NCI-H2227 (cell line): Measurements from ENCODE around the gene NOP58.
"Not testable (repeated sequence)": the region's sequence is repeated elsewhere in the genome, so short reads cannot be mapped to it uniquely, and the experiment has no call there.

Experiments
- DNase-seq: peaks from one replicate; lab custom pipeline; 2025; ENCODE audit not compliant: unreplicated experiment; lab: John Stamatoyannopoulos, UW

The NOP58 gene, protein sequence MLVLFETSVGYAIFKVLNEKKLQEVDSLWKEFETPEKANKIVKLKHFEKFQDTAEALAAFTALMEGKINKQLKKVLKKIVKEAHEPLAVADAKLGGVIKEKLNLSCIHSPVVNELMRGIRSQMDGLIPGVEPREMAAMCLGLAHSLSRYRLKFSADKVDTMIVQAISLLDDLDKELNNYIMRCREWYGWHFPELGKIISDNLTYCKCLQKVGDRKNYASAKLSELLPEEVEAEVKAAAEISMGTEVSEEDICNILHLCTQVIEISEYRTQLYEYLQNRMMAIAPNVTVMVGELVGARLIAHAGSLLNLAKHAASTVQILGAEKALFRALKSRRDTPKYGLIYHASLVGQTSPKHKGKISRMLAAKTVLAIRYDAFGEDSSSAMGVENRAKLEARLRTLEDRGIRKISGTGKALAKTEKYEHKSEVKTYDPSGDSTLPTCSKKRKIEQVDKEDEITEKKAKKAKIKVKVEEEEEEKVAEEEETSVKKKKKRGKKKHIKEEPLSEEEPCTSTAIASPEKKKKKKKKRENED

DNA sequence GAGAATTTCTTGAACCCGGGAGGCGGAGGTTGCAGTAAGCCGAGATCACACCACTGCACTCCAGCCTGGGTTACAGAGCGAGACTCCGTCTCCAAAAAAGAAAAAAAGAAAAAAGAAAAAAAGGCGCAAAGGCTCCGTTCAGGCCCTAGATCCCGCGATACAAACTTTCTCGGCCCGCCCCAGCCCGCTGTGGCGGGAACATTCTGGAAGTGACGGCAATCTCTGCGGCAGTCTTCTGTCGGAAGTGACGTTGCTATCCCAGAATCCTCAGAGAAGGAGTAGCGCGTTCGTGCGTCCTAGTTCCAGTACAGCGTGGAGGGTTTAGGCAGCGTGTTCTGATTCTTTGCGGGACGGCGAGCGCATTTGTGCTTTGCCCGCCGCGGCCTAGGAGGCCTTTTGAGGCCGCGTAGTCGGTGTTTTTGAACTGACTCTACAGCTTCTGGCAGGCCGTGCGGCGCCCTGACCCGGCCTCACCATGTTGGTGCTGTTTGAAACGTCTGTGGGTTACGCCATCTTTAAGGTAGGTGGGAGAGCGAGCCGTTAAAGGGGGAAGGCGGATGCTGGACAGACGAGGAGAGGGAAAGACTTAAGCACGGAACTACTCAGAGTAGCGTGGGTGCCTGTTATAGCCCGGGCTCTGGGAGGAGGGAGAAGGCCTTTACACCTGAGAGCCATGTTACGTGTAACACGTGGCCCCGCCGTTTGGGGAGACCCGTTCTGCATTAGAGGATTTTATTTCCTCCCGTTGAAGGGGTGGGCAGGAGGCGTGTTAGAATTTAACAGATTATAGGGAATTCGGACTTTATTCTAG is at the start of gene NOP58:
Gene NOP58, plus strand, starts transcription at position 297 of the 811 bp plus-strand sequence. Its CDS starts 179 bp downstream, at position 476.
- DNase-seq: peak; percentile 98

DNA sequence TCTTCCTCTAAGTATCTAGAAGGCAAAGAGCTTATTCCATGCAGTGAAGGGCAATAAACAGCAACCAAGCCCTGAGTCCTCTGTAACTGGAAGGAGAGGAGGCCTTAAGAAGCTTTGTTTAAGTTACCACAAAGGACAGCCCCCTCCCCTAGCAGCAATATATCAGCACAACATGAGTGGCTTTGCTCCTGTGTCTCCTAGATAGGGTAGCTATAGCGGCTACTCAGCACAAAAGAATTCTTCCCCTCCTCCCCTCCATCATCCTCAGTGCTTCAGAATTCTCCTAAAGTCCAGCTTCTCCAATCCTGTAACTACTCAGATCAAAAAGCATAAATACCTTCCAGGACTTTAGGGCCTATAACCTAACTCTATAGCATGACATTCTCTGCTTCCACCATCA is 43.7 kb upstream of the NOP58 start:
- no peak for DNase-seq

DNA sequence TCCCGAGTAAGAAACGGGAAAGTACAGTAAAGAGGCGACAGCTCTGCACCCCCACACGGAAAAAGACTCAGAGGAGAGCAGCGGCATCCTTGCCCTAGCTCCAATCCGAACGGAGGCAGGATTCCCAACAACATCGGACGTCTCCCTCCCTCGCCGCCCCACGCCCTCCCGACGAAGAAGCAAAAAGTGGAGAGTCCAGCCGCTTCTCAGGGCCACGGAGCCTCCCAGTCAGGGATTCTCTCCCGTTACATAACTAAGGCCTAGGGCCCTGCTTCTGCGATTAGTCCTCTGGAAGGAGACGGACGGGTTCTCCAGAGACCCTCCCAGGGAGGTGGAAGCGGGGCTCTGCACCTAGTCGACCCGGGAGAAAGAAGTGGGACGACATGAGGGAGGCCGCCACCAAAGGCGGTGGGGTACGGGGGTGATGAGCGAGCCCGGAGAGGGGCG is 27.8 kb upstream of the NOP58 start:
- peak; percentile 80 for DNase-seq

DNA sequence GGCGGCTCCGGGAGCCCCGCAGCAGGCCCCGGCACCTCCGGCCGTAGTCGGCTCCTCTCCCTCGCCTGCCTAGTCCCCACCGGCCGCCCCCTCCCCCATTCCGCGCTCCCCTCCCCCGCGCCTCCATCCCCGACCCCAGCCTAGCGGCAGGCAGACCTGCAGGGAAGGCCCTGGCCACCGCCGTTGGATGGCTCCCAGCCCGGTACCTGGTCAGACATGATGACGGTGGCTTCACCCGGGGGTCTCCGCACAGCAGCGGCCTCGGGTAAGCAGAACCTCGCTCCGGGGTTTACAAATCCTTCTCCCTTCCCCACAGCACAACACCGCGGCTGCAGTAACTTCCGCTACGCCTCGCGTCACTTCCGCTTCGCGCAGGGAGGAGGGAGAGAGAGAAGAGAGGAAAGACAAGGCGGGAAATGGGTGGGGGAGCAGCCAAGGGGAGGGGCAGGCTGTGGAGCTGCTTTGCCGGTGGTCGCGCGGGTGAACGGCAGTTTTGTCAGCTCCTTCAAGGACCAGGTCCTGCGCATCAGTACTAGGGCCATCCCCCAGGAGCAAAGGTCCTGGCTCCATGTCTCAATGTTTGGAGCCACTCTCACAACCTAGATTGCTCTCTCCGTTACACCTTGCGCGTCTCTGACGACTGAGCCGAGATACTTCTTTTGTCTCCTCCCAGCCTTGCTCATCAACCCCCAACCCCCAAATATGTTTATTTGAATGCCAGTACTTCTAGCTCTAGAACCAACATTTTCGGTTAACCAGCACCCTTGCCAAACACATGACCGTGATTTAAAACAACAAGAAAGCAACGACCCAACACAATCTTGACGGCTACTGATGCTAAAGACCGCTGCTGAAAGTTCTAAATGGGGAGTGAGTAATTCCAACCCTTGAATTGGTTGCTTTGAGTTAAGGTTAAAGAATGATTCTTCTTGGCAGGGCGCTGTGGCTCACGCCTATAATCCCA is 27.0 kb upstream of the NOP58 start, which contains the start of gene SUMO1:
Gene SUMO1, minus strand, starts transcription at position 364 of the 964 bp plus-strand sequence. Its CDS starts 146 bp downstream, at position 218.
- DNase-seq: peak; percentile 98

DNA sequence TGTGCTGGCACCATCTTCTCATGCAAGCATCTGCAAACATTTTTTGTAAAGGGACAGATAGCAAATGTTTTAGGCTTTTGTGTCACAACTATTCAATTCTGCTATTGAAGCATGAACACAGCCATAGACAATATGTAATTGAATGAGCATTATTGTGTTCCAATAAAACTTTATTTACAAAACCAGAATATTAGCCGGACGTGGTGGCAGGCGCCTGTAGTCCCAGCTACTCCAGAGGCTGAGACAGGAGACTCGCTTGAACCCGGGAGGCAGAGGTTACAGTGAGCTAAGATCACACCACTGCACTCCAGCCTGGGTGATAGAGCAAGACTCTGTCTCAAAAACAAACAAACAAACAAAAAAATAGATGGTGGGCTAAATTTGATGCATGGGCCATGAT is 17.9 kb upstream of the NOP58 start:
- not testable (repeated sequence) for DNase-seq

DNA sequence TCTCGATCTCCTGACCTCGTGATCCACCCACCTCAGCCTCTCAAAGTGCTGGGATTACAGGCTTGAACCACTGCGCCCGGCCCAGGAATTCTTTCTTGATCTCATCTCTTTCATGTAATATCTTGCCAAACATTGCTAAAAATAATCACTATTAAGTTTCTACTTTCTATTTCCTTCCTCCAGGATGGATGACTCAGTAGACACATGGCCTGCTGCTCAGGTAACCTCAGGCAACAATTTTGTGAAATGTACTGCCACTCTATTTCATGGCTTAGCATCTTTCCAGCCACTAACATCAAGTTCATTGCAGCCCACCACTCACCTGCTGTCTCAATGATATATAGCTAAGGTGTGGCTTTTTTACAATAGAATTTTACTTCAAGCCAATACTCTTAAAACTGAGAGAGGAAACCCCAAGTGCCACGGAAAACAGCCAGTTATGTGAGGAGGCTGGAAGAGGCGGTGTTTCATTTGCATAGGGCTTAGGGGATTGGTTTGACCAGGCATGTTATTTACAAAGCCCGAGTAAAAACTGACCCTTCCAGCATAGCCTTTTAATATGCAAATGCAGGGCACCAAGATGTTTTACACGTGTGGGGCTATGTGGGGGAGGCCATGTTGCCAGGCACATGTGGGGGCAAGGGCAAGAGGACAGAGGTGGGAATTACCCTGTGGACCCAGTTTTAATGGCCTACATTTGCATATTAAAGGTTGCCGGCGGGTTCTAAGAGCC is 15.9 kb upstream of the NOP58 start:
- no peak for DNase-seq

DNA sequence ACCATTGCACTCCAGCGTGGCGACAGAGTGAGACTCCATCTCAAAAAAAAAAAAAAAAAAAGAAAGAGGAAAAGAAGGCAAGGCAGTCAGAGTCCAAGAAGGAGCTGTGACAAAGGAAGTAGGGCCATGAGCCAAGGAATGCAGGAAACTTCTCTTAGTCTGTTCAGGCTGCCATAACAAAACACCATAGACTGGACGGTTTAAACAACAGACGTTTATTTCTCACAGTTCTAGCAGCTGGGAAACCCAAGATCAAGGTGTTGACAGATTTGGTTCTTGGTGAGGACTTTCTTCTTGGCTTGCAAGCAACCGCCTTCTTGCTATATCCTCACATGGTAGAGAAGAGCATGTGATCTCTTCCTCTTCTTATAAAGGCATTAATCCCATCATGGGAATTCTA is 14.1 kb upstream of the NOP58 start:
- no peak for DNase-seq

DNA sequence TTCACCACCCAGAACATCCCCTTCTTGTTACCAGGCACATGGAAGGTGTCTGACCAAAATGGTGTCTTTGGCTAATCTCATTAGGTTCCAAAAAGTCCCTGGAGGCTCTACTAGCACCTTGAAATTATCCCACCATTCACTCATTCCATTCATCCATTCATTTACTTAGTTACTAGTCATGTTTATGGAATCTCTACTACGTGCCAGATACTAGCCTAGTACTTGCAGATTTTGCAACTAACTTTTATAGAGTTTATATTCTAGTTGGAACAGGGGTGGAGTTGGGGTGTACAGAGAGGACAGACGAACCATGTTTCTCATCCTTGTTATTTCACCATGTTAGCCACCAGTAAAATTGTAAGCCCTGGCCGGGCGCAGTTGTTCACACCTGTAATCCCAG is 4.0 kb upstream of the NOP58 start:
- no peak for DNase-seq

DNA sequence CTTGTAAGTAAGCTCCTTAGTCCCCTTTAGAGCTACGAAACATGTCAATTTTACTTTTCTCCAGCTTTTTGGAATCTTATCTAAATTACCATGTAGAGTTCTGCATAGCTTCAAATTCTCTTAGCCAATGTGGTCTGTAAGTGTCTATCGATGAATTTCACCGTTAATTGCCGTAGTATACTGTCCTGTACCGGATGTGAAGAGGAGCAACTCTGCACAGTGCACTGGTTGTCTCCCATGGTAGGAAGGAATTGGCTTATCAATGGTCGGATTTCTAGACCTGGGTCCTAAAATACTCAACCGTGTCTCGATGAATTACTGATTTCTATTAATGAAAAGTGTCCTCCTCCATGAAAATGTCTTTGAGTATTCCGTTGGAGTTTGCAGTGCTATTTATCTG is 1.9 kb downstream of the NOP58 start:
- DNase-seq: no peak

DNA sequence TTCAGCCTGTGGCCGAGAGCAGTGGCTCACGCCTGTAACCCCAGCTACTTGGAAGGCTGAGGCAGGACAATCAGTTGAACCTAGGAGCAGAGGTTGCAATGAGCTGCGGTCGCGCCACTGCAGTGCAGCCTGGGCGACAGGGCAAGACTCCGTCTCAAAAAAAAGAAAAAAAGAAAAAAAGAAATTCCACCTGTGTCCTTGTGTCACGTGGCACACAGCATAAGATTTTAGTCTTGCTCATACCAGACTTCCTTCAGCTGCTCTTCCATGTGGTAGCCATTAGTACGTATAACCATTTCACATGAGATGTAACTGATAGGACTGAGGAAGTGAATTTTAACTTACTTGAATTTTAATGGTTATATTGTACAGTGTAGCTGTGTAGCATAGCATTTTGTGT is 4.0 kb downstream of the NOP58 start:
- no peak for DNase-seq

DNA sequence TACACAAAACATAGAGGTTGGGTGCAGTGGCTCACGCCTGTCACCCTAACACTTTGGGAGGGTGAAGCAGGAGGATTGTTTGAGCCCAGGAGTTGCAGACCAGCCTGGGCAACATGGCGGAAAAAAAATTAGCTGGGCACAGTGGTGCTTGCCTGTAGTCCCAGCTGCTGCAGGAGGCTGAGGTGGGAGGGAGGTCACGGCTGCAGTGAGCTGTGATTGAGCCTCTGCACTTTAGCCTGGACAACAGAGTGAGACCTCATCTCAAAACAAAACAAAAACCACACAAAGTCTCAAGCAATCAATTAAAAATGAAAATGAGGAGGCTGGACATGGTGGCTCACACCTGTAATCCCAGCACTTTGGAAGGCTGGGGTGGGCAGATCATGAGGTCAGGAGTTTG is 4.9 kb downstream of the NOP58 start:
- no peak for DNase-seq

DNA sequence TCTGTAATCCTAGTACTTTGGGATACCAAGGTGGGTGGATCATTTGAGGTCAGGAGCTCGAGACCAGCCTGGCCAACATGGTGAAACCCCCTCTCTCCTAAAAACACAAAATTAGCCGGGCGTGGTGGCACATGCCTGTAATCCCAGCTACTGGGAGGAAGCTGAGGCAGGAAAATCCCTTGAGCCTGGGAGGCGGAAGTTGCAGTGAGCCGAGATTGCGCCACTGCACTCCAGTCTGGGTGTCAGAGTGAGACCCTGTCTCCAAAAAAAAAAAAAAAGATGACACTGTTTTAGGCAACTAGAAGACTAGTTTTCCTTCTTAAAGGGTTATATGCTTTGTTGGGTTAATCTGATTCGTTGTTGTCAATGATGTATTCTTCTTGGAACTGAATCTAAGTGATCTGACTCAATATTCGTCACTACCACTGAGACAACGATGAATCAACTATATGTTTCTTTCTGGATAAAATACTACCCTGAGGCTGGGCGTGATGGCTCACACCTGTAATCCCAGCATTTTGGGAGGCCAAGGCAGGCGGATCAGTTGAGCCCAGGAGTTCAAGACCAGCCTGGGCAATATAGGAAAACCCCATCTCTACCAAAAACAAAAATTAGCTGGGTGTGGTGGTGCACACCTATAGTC is 10.6 kb downstream of the NOP58 start:
- not testable (repeated sequence) for DNase-seq

DNA sequence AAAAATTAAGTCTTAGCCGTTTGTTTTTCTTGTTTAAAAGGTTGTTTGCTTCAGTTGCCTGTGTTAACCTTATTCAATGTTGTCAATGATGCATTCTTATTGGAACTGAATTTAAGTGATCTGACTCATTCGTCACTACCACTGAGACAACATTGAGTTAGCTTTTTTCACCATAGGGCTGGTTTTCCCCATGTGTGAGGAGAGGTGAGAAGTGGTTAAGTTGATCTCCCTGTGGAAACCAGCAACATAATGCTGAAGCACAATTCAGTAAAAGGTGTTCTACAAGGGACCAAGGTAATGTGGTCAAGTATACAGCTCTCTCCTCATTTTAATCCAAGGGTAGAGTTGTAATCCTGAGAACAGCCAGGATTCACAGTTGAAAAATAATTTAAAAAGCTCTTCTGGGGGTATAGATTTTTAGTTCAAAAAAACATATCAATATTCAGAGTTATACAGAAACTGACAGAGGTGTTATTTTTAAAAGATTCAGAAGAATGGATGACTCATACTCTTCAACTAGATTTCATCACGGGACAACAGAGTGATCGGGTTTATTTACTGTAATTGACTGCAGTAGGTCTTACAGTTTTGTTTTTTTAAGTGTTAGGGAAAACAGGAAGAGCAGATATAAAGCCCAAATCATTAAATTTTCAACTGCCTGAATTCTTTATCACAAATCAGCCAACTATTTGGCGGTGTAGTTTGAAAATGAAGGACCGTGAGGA is 12.6 kb downstream of the NOP58 start:
- DNase-seq: no peak

DNA sequence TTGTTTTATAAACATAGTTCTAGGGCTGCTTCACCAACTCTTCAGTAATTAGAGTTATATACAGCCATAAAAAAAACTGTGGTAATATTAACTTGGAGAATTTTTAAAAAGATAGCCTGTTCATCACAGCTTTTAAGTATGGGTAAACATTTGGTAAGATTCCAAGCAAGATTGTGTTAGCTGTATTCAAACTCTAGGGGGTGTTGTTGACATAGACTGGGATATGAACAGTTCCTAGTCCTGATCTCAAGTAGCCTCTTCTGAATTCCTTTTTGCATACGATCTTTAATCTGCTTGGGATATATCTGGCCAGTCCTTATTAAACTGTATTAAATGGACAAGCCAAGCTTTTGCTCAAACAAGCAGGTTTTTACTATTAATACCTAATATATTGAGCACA is 13.4 kb downstream of the NOP58 start:
- peak; percentile 66 for DNase-seq

DNA sequence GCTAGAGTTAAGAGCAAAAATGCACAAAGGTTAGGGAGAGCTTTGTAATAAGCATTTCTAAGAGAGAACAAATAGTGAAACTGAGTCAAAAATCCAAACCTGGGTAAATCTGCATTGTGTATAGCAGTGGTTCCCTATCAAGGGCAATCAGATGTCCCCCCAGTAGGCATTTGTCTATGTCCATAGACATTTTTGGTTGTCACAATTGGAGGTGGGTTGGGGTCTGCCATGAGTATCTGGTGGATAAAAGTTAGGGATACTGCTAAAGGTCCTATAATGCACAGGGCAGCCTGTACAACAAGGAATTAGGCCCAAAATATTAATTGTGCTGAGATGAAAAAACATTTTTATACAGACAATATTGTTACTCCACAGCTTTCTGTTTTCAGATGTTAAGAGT is 21.0 kb downstream of the NOP58 start:
- no peak for DNase-seq

DNA sequence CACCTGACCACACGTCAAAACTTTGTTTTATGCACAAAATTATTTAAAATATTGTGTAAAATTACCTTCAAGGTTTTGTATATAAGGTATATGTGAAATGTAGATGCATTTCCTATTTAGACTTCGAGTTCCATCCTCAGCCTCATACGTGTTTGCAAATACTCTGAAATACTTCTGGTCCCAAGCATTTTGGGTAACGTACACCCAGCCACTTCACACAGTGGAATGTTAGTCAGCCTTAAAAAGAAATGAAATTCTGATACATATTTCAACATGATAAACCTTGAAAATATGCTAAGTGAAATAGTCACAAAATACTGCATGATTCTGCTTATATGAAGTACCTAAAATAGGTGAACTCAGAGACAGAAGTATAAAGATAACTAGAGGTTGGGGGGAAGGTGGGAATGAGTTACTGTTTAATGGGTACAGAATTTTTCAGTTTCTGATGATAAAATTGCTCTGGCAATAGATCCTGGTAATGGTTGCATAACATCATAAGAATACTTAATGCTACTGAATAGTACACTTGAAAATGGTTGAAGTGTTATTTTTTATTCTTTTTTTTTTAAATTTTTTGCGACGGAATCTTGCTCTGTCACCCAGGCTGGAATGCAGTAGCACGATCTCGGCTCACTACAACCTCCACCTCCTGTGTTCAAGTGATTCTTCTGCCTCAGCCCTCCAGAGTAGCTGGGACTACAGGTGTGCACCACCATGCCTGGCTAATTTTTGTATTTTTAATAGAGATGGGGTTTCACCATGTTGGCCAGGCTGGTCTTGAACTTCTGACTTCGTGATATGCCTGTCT is 24.0 kb downstream of the NOP58 start:
- no peak for DNase-seq

DNA sequence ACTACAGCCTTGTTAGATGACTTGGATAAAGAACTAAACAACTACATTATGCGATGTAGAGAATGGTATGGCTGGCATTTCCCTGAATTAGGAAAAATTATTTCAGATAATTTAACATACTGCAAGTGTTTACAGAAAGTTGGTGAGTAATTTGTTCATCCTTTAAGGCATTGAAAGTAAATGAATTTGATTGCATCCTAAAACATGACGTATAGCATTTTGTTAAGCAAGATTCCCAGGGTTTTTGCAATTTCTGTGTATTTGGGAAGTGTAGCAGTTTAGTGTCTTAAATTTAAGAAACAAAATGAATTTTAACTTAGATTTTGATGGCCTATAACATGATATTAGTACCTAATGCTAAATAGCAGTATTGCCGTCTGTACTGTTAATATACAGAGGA is 24.8 kb downstream of the NOP58 start:
- DNase-seq: no peak

DNA sequence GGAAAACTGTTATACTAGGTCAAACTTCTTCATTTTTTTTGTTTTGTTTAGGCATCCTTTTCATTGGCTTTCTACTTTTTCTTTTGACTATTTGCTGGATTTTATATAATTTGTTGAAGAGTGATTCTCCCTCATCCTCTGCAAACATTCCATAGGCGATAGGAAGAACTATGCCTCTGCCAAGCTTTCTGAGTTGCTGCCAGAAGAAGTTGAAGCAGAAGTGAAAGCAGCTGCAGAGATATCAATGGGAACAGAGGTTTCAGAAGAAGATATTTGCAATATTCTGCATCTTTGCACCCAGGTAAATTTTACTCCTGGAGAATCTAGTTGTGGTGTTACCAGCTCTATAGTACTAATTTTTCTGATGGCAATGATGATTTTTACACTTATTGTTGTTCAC is 25.4 kb downstream of the NOP58 start:
- DNase-seq: no peak
